ENCODE measurements around the gene SF3B1. TPM values are rescaled to one million over a fixed set of nuclear protein-coding genes. Genes with fewer than 3 reads are reported as not detected.
A peak's percentile ranks its signal among the peaks of the same experiment; 100 is the strongest.

The SF3B1 gene
- total and polyA plus RNA-seq, 10 of the 15 experiments (the other 5 are each of a cell fraction or from before 2014, with no cell fraction given): 163 to 565 (median 239) TPM

DNA sequence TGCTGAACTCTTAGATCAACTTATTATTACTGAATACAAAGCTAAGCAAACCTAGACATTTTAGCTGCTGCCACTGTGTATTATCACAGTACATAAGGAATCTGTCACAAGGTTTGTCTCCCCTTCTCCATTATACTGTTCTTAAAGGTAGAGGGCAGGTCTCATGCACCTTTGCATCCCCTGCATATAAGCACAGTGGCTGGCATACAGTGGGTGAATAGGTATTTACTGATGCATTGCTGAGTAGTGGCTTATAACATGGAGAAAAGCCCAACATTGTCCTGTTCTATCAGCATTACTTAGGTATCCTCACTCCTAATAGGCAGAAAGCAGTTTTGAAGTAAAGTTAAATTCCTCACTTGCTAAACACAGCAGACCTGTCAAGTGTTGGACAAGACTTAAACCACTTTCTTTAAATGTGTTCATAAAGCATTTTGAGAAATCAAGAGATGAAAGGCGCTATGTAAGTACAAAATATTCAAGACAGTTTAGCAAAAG lies 43.6 kb downstream of the SF3B1 start (continued):
- TF ChIP-seq, protein P1, sequence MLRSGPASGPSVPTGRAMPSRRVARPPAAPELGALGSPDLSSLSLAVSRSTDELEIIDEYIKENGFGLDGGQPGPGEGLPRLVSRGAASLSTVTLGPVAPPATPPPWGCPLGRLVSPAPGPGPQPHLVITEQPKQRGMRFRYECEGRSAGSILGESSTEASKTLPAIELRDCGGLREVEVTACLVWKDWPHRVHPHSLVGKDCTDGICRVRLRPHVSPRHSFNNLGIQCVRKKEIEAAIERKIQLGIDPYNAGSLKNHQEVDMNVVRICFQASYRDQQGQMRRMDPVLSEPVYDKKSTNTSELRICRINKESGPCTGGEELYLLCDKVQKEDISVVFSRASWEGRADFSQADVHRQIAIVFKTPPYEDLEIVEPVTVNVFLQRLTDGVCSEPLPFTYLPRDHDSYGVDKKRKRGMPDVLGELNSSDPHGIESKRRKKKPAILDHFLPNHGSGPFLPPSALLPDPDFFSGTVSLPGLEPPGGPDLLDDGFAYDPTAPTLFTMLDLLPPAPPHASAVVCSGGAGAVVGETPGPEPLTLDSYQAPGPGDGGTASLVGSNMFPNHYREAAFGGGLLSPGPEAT (IDR thresholded peaks at IDR 0.05; ENCODE audit: low read depth): no peak
- TF ChIP-seq EP300 (IDR thresholded peaks at IDR 0.05; ENCODE audit: borderline replicate concordance in 1 of 2, control insufficient read depth in 1 of 2, low read depth in 2 of 2, low read length in 2 of 2) (no peak), CBFB (IDR thresholded peaks at IDR 0.05; ENCODE audit: low read depth) (no peak), SPI1 (IDR thresholded peaks at IDR 0.05; ENCODE audit: borderline replicate concordance, insufficient read depth, low read depth, low read length) (no peak), SMAD1 (IDR thresholded peaks at IDR 0.05; ENCODE audit: low read depth, partially characterized antibody) (no peak), NFXL1 (IDR thresholded peaks at IDR 0.05; ENCODE audit: borderline replicate concordance) (no peak)

DNA sequence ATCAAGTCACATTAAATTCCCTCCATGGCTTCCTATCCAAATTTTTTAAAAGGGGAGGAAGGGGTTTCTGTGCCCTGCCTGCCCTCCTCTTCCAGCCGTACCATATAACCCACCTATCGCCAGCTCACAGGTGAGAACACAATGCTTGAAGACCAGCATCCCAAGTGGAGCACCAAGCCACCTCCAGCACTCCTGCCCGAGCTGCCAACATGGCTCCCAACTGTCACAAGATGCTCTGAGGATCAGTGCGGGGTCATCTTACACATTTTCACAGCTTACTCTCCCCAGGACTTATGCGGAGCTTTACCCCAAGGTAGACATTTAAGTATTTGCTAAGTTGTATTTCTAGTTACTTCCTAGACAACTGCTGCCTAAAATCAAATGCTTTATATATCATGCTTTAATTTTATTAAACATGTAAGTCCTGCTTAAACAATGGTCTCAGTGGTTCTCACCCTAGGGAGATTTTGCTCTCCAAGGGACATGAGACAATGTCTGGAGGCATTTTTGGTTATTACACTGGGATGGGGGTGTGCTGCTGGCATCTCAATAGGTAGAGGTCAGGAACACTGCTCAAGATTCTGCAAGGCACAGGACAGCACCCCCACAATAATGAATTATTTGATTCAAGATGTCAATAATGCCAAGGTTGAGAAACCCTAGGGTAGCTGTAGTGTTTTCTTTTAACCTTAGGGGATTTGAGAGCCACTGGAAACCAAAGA lies 45.8 kb downstream of the SF3B1 start:
- Histone ChIP-seq H3K9me3 (replicated peaks; ENCODE audit: control insufficient read depth, insufficient read depth, low read length) (no peaks in the 10 kb centered on the region), H3K4me2 (ENCODE audit: control insufficient read depth, insufficient read depth) (no peak overlapping the region), H3K36me3 (ENCODE audit: control insufficient read depth in 2 of 2, insufficient read depth in 2 of 2, low read length in 1 of 2) (peaks cover 0 to 6% of the 10 kb centered on the region in 2 experiments; a peak in 2 of 4 replicates), H2AFZ (ENCODE audit: control insufficient read depth, low read depth, low read length) (no peak overlapping the region), H3K27ac (ENCODE audit: control insufficient read depth, insufficient read depth) (no peak overlapping the region), H3K9ac (ENCODE audit: control insufficient read depth, insufficient read depth, low read length) (no peak overlapping the region), H4K20me1 (ENCODE audit: control insufficient read depth, insufficient read depth) (no peaks in the 10 kb centered on the region), H3K79me2 (ENCODE audit: control insufficient read depth, insufficient read depth, low read length) (no peaks in the 10 kb centered on the region), H3K4me1 (ENCODE audit: control insufficient read depth, insufficient read depth, low read length) (no peaks in the 10 kb centered on the region), H3K27me3 (replicated peaks in 1 of 2; ENCODE audit: control insufficient read depth in 2 of 2, insufficient read depth in 2 of 2, low read length in 1 of 2) (no peaks in the 10 kb centered on the region), H3K4me3 (no peak overlapping the region)
- ATAC-seq (no peak), DNase-seq (ENCODE audit: low read depth, low spot score) (no peak), FAIRE-seq (no peak)
- ChIA-PET SMC1A (ENCODE audit: uncharacterized antibody, unreplicated experiment) (interaction anchor here (1.0 to 1.6 kb wide), 2 partner anchors 276 to 390 kb away, joined by 3 to 7 read pairs; no protein-coding TSS in a partner anchor), POLR2A (interaction anchor here (0.5 kb wide), 1 partner anchor 288 kb away, joined by 3 read pairs; no protein-coding TSS in a partner anchor), CTCF (interaction anchor here (1.1 to 1.6 kb wide), 2 partner anchors 15 to 226 kb away, joined by 3 read pairs; no protein-coding TSS in a partner anchor), RAD21 (ENCODE audit: unreplicated experiment) (interaction anchor here (1.6 kb wide), 1 partner anchor 389 kb away, joined by 4 read pairs; no protein-coding TSS in a partner anchor)
- no TSS peak for BruUV-seq (replicated peaks)
- WGBS (ENCODE audit: insufficient coverage, insufficient replicate concordance, low lambda C conversion rate, missing lambda C conversion rate): 96% methylated on average over 5 of the region's 5 CpGs
- intact Hi-C loops (cut with micrococcal nuclease; ENCODE audit: unreplicated experiment) (loop anchor here (10.0 kb wide), 1 partner anchor 604 kb away; no protein-coding TSS in a partner anchor), in situ Hi-C loops (cut with MboI) (loop anchor here (25.0 kb wide), 1 partner anchor 602 kb away; the partner anchor contains the start of gene GTF3C3)
- peak; percentile 47; the same call in 1 of the 2 replicates for TF ChIP-seq POLR2AphosphoS5 (IDR thresholded peaks at IDR 0.05; ENCODE audit: low read length)
- TF ChIP-seq, protein P2, sequence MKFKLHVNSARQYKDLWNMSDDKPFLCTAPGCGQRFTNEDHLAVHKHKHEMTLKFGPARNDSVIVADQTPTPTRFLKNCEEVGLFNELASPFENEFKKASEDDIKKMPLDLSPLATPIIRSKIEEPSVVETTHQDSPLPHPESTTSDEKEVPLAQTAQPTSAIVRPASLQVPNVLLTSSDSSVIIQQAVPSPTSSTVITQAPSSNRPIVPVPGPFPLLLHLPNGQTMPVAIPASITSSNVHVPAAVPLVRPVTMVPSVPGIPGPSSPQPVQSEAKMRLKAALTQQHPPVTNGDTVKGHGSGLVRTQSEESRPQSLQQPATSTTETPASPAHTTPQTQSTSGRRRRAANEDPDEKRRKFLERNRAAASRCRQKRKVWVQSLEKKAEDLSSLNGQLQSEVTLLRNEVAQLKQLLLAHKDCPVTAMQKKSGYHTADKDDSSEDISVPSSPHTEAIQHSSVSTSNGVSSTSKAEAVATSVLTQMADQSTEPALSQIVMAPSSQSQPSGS (IDR thresholded peaks at IDR 0.05; ENCODE audit: low read length): peak; percentile 39; the same call in 1 of the 2 replicates
- TF ChIP-seq, protein P3, sequence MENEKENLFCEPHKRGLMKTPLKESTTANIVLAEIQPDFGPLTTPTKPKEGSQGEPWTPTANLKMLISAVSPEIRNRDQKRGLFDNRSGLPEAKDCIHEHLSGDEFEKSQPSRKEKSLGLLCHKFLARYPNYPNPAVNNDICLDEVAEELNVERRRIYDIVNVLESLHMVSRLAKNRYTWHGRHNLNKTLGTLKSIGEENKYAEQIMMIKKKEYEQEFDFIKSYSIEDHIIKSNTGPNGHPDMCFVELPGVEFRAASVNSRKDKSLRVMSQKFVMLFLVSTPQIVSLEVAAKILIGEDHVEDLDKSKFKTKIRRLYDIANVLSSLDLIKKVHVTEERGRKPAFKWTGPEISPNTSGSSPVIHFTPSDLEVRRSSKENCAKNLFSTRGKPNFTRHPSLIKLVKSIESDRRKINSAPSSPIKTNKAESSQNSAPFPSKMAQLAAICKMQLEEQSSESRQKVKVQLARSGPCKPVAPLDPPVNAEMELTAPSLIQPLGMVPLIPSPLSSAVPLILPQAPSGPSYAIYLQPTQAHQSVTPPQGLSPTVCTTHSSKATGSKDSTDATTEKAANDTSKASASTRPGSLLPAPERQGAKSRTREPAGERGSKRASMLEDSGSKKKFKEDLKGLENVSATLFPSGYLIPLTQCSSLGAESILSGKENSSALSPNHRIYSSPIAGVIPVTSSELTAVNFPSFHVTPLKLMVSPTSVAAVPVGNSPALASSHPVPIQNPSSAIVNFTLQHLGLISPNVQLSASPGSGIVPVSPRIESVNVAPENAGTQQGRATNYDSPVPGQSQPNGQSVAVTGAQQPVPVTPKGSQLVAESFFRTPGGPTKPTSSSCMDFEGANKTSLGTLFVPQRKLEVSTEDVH (IDR thresholded peaks at IDR 0.05; ENCODE audit: low read depth, partially characterized antibody): no peak
- no peak for TF ChIP-seq MYB (IDR thresholded peaks at IDR 0.05; ENCODE audit: borderline replicate concordance, low read depth, low read length)

Data from GM12878 (cell line).